Kidney glomerular epithelial cell (primary cell): ENCODE measurements around the gene HIGD2A.

Experiments used
- DNase-seq: peaks from one replicate; lab custom pipeline; 2025; lab: John Stamatoyannopoulos, UW

The HIGD2A gene

GRCh38 chr5:176388444-176389134 lies at the start of gene HIGD2A, which contains the start of gene NOP16:
TSS of gene HIGD2A (plus strand) at chr5:176388751. CDS start at chr5:176388820, 69 bp downstream.
TSS of gene NOP16 (minus strand) at chr5:176388598. CDS start at chr5:176388539, 59 bp downstream.
- peak; percentile 99 for DNase-seq

- no peak for DNase-seq
These were observed 49.2 kb upstream of the HIGD2A start for GRCh38 chr5:176339304-176339703.

GRCh38 chr5:176341325-176342157 lies 47.0 kb upstream of the HIGD2A start:
- no peak for DNase-seq

GRCh38 chr5:176342158-176342483 lies 46.4 kb upstream of the HIGD2A start:
- no peak for DNase-seq

GRCh38 chr5:176342766-176343458 lies 45.6 kb upstream of the HIGD2A start:
- no peak for DNase-seq

- DNase-seq = no peak
These were observed 38.1 kb upstream of the HIGD2A start for GRCh38 chr5:176350416-176350815.

GRCh38 chr5:176352116-176352878 lies 36.3 kb upstream of the HIGD2A start:
- no peak for DNase-seq

GRCh38 chr5:176353533-176353932 lies 35.0 kb upstream of the HIGD2A start:
- DNase-seq = no peak

- DNase-seq = no peak
These were observed 33.0 kb upstream of the HIGD2A start for GRCh38 chr5:176355400-176356178.

GRCh38 chr5:176356179-176356566 lies 32.4 kb upstream of the HIGD2A start:
- no peak for DNase-seq

- DNase-seq = no peak
These were observed 28.9 kb upstream of the HIGD2A start for GRCh38 chr5:176359658-176360057.

GRCh38 chr5:176360894-176361436 lies 27.6 kb upstream of the HIGD2A start:
- DNase-seq = no peak

- DNase-seq = peak; percentile 88
These were observed 26.9 kb upstream of the HIGD2A start, which contains the start of gene KIAA1191 for GRCh38 chr5:176361437-176362232. TSS of gene KIAA1191 (minus strand) at chr5:176361764. CDS start at chr5:176359508, 2,256 bp downstream.

- no peak for DNase-seq
These were observed 26.4 kb upstream of the HIGD2A start for GRCh38 chr5:176362233-176362490.

GRCh38 chr5:176364765-176365350 lies 23.7 kb upstream of the HIGD2A start:
- no peak for DNase-seq

- DNase-seq = peak; percentile 58
These were observed 23.0 kb upstream of the HIGD2A start, which contains the start of gene ARL10 for GRCh38 chr5:176365351-176366231. TSS of gene ARL10 (plus strand) at chr5:176365487. CDS start at chr5:176365564, 77 bp downstream.

- DNase-seq = no peak
These were observed 22.2 kb upstream of the HIGD2A start for GRCh38 chr5:176366232-176366894.

- no peak for DNase-seq
These were observed 19.8 kb upstream of the HIGD2A start for GRCh38 chr5:176368726-176369125.
